PFSK-1 (cell line): ENCODE data around the gene FAM163B.

Source experiments
- FOXP2 ChIP-seq: optimal IDR thresholded peaks from 2 replicates; pipeline ENCODE3; 2011; ENCODE audit warnings: borderline replicate concordance, control low read depth, inconsistent platforms; ENCODE audit not compliant: insufficient read depth; ENCODE audit errors: extremely low read length, extremely low read depth
- POLR2AphosphoS5 ChIP-seq: IDR thresholded peaks from 2 replicates; pipeline ENCODE4 v1.6.1; 2012; ENCODE audit warnings: low read depth, mild to moderate bottlenecking, control low read depth, low read length, moderate library complexity
- SIN3A ChIP-seq: IDR thresholded peaks from 2 replicates; pipeline ENCODE4 v1.6.1; 2012; ENCODE audit warnings: mild to moderate bottlenecking, low read length, moderate library complexity, borderline replicate concordance; ENCODE audit not compliant: insufficient read depth
- TAF1 ChIP-seq: IDR thresholded peaks from 2 replicates; pipeline ENCODE4 v1.6.1; 2012; ENCODE audit warnings: low read length, control low read depth, borderline replicate concordance; ENCODE audit not compliant: insufficient read depth
- TF ChIP-seq, protein P1 (sequence below), 2 experiments: IDR thresholded peaks; 2 replicates each; pipeline versions ENCODE4 v1.6.1 to v1.8.0; 2011 to 2012; ENCODE audit warnings: low read depth in 2 of 2, low read length in 2 of 2, control low read depth in 1 of 2, inconsistent platforms in 1 of 2, mild to moderate bottlenecking in 1 of 2, moderate library complexity in 1 of 2; ENCODE audit not compliant: insufficient read depth in 1 of 2

Gene FAM163B

DNA sequence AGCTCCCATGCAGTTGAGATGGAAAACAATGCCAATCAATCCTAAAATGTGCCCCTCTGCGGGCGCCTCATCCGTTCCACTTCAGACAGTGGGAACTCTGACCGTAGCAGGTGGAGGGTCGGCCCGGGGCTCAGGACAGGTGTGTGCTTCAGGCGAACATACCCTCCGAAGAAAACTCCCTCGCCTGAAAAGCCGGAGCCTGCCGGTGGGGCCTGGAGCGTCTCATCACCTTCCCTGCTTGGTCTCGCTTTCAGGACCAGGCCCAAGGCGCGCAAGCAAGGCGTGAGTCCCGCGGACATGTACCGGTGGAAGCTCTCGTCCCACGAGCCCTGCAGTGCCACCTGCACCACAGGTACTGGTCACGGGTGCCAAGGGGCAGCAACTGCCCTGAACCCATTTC lies 48.2 kb downstream of the FAM163B start:
- TF ChIP-seq POLR2AphosphoS5, result no peak
- TF ChIP-seq, protein P1, sequence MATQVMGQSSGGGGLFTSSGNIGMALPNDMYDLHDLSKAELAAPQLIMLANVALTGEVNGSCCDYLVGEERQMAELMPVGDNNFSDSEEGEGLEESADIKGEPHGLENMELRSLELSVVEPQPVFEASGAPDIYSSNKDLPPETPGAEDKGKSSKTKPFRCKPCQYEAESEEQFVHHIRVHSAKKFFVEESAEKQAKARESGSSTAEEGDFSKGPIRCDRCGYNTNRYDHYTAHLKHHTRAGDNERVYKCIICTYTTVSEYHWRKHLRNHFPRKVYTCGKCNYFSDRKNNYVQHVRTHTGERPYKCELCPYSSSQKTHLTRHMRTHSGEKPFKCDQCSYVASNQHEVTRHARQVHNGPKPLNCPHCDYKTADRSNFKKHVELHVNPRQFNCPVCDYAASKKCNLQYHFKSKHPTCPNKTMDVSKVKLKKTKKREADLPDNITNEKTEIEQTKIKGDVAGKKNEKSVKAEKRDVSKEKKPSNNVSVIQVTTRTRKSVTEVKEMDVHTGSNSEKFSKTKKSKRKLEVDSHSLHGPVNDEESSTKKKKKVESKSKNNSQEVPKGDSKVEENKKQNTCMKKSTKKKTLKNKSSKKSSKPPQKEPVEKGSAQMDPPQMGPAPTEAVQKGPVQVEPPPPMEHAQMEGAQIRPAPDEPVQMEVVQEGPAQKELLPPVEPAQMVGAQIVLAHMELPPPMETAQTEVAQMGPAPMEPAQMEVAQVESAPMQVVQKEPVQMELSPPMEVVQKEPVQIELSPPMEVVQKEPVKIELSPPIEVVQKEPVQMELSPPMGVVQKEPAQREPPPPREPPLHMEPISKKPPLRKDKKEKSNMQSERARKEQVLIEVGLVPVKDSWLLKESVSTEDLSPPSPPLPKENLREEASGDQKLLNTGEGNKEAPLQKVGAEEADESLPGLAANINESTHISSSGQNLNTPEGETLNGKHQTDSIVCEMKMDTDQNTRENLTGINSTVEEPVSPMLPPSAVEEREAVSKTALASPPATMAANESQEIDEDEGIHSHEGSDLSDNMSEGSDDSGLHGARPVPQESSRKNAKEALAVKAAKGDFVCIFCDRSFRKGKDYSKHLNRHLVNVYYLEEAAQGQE (IDR thresholded peaks at IDR 0.05; ENCODE audit: insufficient read depth in 1 of 2, low read depth in 2 of 2, low read length in 2 of 2), result no peak
- TF ChIP-seq FOXP2, result no peak
- TF ChIP-seq TAF1, result no peak
- TF ChIP-seq SIN3A, result no peak

DNA sequence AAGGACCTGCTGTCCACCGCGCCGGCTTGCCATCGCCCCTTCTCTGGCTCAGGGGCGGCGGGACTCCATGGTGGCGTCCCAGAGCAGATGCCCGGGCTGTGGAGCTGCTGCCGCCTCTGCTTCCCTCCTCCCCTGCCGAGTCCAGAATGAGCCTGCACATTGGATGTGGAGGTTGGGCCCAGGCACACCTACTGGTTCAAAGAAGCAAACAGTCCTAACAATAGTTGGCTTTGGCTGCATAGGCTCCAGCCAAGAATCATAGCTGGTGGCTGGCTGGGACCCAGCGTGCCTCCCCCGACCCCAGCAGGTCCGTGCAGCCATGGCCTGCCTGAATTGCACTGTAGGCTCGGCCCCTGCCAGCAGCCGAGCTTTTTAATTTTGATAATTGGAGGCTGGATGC lies 48.9 kb downstream of the FAM163B start:
- TF ChIP-seq SIN3A, result no peak
- no peak for TF ChIP-seq FOXP2
- TF ChIP-seq POLR2AphosphoS5, result no peak
- TF ChIP-seq, protein P1 (IDR thresholded peaks at IDR 0.05; ENCODE audit: insufficient read depth in 1 of 2, low read depth in 2 of 2, low read length in 2 of 2), result no peak
- TF ChIP-seq TAF1, result no peak

DNA sequence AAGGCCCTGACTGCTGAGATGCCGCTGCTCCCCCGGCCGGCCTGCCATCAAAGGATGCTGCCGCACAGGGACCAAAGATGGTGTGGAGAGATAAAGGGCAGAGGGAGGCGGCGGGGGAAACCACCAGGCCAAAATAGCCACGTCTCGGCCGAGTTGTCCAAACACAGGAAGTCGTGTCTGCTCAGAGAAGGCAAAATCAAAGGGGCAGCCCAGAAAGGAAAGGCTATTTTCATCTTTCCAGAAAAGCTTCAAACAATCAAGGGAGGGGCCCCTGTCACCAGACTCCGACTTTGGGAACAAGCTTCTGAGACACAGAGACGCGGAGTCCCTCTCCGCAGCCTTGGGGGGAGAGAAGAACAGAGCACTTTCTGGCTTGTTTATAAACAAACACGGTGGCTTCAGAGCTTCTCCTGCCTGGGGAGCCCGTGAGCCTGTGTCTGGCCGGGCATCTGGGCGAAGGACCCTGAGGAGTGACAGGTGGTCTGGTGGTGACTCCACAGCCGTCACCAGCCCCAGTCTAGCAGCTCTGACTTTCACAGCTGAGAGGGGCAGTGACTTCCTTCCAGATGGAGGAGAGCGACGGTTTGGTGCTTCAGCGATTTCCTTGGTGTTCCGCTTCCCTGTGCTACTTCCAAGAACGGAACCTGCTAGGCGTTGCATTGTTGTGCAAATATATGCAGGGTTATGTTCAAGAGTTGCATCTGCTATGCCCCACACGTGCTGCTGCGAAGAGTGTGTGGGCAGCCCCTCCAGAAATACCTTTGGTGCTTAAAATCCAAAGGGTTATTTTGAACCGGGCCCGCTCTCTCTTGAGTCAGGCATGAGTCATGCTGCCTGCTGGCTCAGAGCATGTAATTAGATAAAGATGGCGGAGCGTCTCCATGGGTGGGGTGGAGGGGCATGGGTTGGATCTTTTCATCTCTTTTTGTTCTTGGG lies 50.7 kb downstream of the FAM163B start:
- TF ChIP-seq, protein P1 (IDR thresholded peaks at IDR 0.05; ENCODE audit: insufficient read depth in 1 of 2, low read depth in 2 of 2, low read length in 2 of 2), result no peak; a peak in 1 of 4 replicates
- TF ChIP-seq SIN3A, result peak; percentile 49; the same call in 1 of the 2 replicates
- no peak for TF ChIP-seq TAF1
- peak; percentile 45 for TF ChIP-seq FOXP2

GRCh38 chr9:133557581-133557980 lies 51.6 kb downstream of the FAM163B start:
- TF ChIP-seq TAF1 (no peak), FOXP2 (no peak), SIN3A (no peak), POLR2AphosphoS5 (no peak)
- TF ChIP-seq, protein P1 (IDR thresholded peaks at IDR 0.05; ENCODE audit: insufficient read depth in 1 of 2, low read depth in 2 of 2, low read length in 2 of 2), result no peak
